Colonic mucosa (tissue), 4 donors: ENCODE results near the gene SCMH1. TPM values are rescaled to one million over a fixed set of nuclear protein-coding genes. Genes with fewer than 3 reads are reported as not detected.

Experiments
- DNase-seq: peaks from one replicate; pipeline ENCODE4 v3.0.0-alpha.2; 2020
- H3K27ac ChIP-seq: fragments of 200-600 bp; one replicate; pipeline ENCODE4 v1.8.0; 2021
- H3K27me3 ChIP-seq: fragments of 200-600 bp; one replicate; pipeline ENCODE4 v1.8.0; 2021
- H3K36me3 ChIP-seq: fragments of 200-600 bp; one replicate; pipeline ENCODE4 v1.8.0; 2021
- H3K4me1 ChIP-seq: fragments of 200-600 bp; one replicate; pipeline ENCODE4 v1.8.0; 2021; ENCODE audit warnings: mild to moderate bottlenecking
- H3K4me3 ChIP-seq: fragments of 200-600 bp; one replicate; pipeline ENCODE4 v1.8.0; 2021
- H3K9ac ChIP-seq, 2 donors: one replicate each; pipeline ENCODE4 v1.7.0; 2013; ENCODE audit warnings: control low read depth in 2 of 2, low read depth in 2 of 2, low read length in 2 of 2
- H3K9me3 ChIP-seq: fragments of 200-600 bp; one replicate; pipeline ENCODE4 v1.8.0; 2021
- CTCF ChIP-seq: fragments of 200-600 bp; IDR thresholded peaks from one replicate; pipeline ENCODE4 v1.8.0; 2022; ENCODE audit warnings: antibody characterized with exemption, mild to moderate bottlenecking
- intact Hi-C: fragments of 100-400 bp; cut with DNase I; formaldehyde crosslinking; loops from one replicate; pipeline ENCODE4 v1.14.1; 2022
- total RNA-seq, 2 donors: library from RNA; stranded (reverse); fragmentation: NEBNext Ultra II Directional in 1 of 2; extraction: Animal tissue kit (Norgen Biotek cat#: 25700) in 1 of 2; gene quantifications; one replicate each; pipeline ENCODE4 v1.2.1, GENCODE V29; 2021
- donor health status: healthy.
- donor health status: DM: no; HTN: no; CAD: no.
- donor health status: DM: no; HTN: no; CAD: no.

Gene SCMH1
- total RNA-seq, 2 donors from 2014 or later = 26.3 to 32.7 TPM

- Histone ChIP-seq H3K36me3 (no peaks in the 10 kb centered on the region), H3K9ac (no peak overlapping the region), H3K27me3 (no peaks in the 10 kb centered on the region), H3K4me1 (no peaks in the 10 kb centered on the region), H3K9me3 (no peaks in the 10 kb centered on the region), H3K27ac (no peak overlapping the region), H3K4me3 (no peak overlapping the region)
- TF ChIP-seq CTCF = no peak
- DNase-seq = no peak
- intact Hi-C loops = no loop called here
Measured at GRCh38 chr1:41278076-41278475, 36.0 kb upstream of the SCMH1 start.

GRCh38 chr1:41277371-41277975 is 35.4 kb upstream of the SCMH1 start:
- Histone ChIP-seq H3K27me3 (no peaks in the 10 kb centered on the region), H3K36me3 (no peaks in the 10 kb centered on the region), H3K9ac (no peak overlapping the region), H3K4me3 (no peak overlapping the region), H3K4me1 (no peaks in the 10 kb centered on the region), H3K27ac (no peak overlapping the region), H3K9me3 (no peaks in the 10 kb centered on the region)
- no peak for DNase-seq
- intact Hi-C loops = no loop called here
- TF ChIP-seq CTCF = no peak

GRCh38 chr1:41275831-41276230 is 33.7 kb upstream of the SCMH1 start:
- Histone ChIP-seq H3K4me3 (no peak overlapping the region), H3K27ac (no peak overlapping the region), H3K9ac (no peak overlapping the region), H3K36me3 (no peaks in the 10 kb centered on the region), H3K9me3 (no peaks in the 10 kb centered on the region), H3K27me3 (no peaks in the 10 kb centered on the region), H3K4me1 (no peaks in the 10 kb centered on the region)
- no peak for DNase-seq
- intact Hi-C loops = no loop called here
- no peak for TF ChIP-seq CTCF

GRCh38 chr1:41274752-41275545 is 32.8 kb upstream of the SCMH1 start:
- Histone ChIP-seq H3K27me3 (no peaks in the 10 kb centered on the region), H3K4me1 (no peaks in the 10 kb centered on the region), H3K9ac (no peak overlapping the region), H3K36me3 (no peaks in the 10 kb centered on the region), H3K27ac (no peak overlapping the region), H3K9me3 (no peaks in the 10 kb centered on the region), H3K4me3 (no peak overlapping the region)
- no peak for TF ChIP-seq CTCF
- no peak for DNase-seq
- intact Hi-C loops = no loop called here

- no peak for DNase-seq
- H3K4me1 ChIP-seq = no peaks in the 10 kb centered on the region
- H3K9ac ChIP-seq = no peak overlapping the region
- no peaks in the 10 kb centered on the region for H3K9me3 ChIP-seq
- no peak overlapping the region for H3K27ac ChIP-seq
- no peak overlapping the region for H3K4me3 ChIP-seq
- H3K27me3 ChIP-seq = no peaks in the 10 kb centered on the region
- no peaks in the 10 kb centered on the region for H3K36me3 ChIP-seq
- TF ChIP-seq CTCF = no peak
- intact Hi-C loops = no loop called here
Measured at GRCh38 chr1:41272601-41273000, 30.5 kb upstream of the SCMH1 start.
